Activated CD4-positive, alpha-beta T cell treated with anti-CD3 and anti-CD28 coated beads for 4 hours (primary cell): Measurements from ENCODE around the gene USP17L25.
"Not testable (repeated sequence)": the region's sequence is repeated elsewhere in the genome, so short reads cannot be mapped to it uniquely, and the experiment has no call there.

Experiments used
- DNase-seq, 2 donors: peaks; one replicate each; pipeline ENCODE4 v3.0.0-alpha.2; 2020

The USP17L25 gene

GRCh38 chr4:9329611-9330010, at the start of gene USP17L25:
Gene USP17L25, plus strand, starts transcription at chr4:9329911. Its CDS starts 0 bp downstream, at chr4:9329911.
- not testable (repeated sequence) for DNase-seq

- not testable (repeated sequence) for DNase-seq
These were observed 5.5 kb upstream of the USP17L25 start for GRCh38 chr4:9324191-9324590.

- not testable (repeated sequence) for DNase-seq
These were observed 4.8 kb upstream of the USP17L25 start, which contains the start of gene USP17L24 for GRCh38 chr4:9324865-9325264. Gene USP17L24, plus strand, starts transcription at chr4:9325165. Its CDS starts 0 bp downstream, at chr4:9325165.

- not testable (repeated sequence) for DNase-seq
These were observed 4.6 kb downstream of the USP17L25 start, which contains the start of gene USP17L26 for GRCh38 chr4:9334358-9334757. Gene USP17L26, plus strand, starts transcription at chr4:9334658. Its CDS starts 0 bp downstream, at chr4:9334658.

- not testable (repeated sequence) for DNase-seq
These were observed 9.4 kb downstream of the USP17L25 start, which contains the start of gene USP17L5 for GRCh38 chr4:9339103-9339502. Gene USP17L5, plus strand, starts transcription at chr4:9339403. Its CDS starts 0 bp downstream, at chr4:9339403.

- not testable (repeated sequence) for DNase-seq
These were observed 14.1 kb downstream of the USP17L25 start, which contains the start of gene USP17L27 for GRCh38 chr4:9343848-9344247. Gene USP17L27, plus strand, starts transcription at chr4:9344148. Its CDS starts 0 bp downstream, at chr4:9344148.

GRCh38 chr4:9348593-9348992, 18.9 kb downstream of the USP17L25 start, which contains the start of gene USP17L28:
Gene USP17L28, plus strand, starts transcription at chr4:9348893. Its CDS starts 0 bp downstream, at chr4:9348893.
- not testable (repeated sequence) for DNase-seq

GRCh38 chr4:9350866-9351265, 21.2 kb downstream of the USP17L25 start:
- DNase-seq: not testable (repeated sequence)

- not testable (repeated sequence) for DNase-seq
These were observed 23.6 kb downstream of the USP17L25 start, which contains the start of gene USP17L29 for GRCh38 chr4:9353338-9353737. Gene USP17L29, plus strand, starts transcription at chr4:9353638. Its CDS starts 0 bp downstream, at chr4:9353638.

GRCh38 chr4:9362829-9363228, 33.1 kb downstream of the USP17L25 start, which contains the start of gene USP17L30:
Gene USP17L30, plus strand, starts transcription at chr4:9363129. Its CDS starts 0 bp downstream, at chr4:9363129.
- DNase-seq: not testable (repeated sequence)

GRCh38 chr4:9379881-9380280, 50.2 kb downstream of the USP17L25 start:
- not testable (repeated sequence) for DNase-seq
